Neural cell (in vitro differentiated cells): ENCODE data around the gene STMN3.
"Not testable (repeated sequence)": the region's sequence is repeated elsewhere in the genome, so short reads cannot be mapped to it uniquely, and the experiment has no call there.

ENCODE experiments used
- CTCF ChIP-seq: fragments of 450-650 bp; IDR thresholded peaks from 2 replicates; pipeline ENCODE4 v1.5.1; 2014; ENCODE audit warnings: antibody characterized with exemption, mild to moderate bottlenecking, moderate library complexity; ENCODE audit not compliant: poor library complexity, severe bottlenecking
- EP300 ChIP-seq: fragments of 450-650 bp; conservative IDR thresholded peaks from 2 replicates; pipeline ENCODE4 v1.6.1; 2014; ENCODE audit warnings: antibody characterized with exemption, mild to moderate bottlenecking, moderate library complexity; ENCODE audit not compliant: poor library complexity, severe bottlenecking
- EZH2 ChIP-seq: fragments of 200-600, 300-800 bp; shearing (Covaris generic), sonication (generic); IDR thresholded peaks from 2 replicates; pipeline ENCODE4 v1.6.1; 2014; ENCODE audit warnings: antibody characterized with exemption, low read length, borderline replicate concordance, mild to moderate bottlenecking; ENCODE audit not compliant: insufficient read depth, poor library complexity, severe bottlenecking
- POLR2AphosphoS5 ChIP-seq: IDR thresholded peaks from 2 replicates; pipeline ENCODE4 v1.6.1; 2012
- RAD21 ChIP-seq: fragments of 450-650 bp; conservative IDR thresholded peaks from 2 replicates; pipeline ENCODE4 v1.6.1; 2014; ENCODE audit warnings: antibody characterized with exemption, mild to moderate bottlenecking, moderate library complexity
- SMC3 ChIP-seq: fragments of 450-650 bp; conservative IDR thresholded peaks from 2 replicates; pipeline ENCODE4 v1.6.1; 2014; ENCODE audit warnings: antibody characterized with exemption, mild to moderate bottlenecking, moderate library complexity; ENCODE audit not compliant: poor library complexity
- TAF1 ChIP-seq: IDR thresholded peaks from 2 replicates; pipeline ENCODE4 v1.6.1; 2012; ENCODE audit warnings: low read depth
- TF ChIP-seq, protein P1 (sequence below): IDR thresholded peaks from 2 replicates; pipeline ENCODE4 v1.6.1; 2012; ENCODE audit warnings: borderline replicate concordance

DNA sequence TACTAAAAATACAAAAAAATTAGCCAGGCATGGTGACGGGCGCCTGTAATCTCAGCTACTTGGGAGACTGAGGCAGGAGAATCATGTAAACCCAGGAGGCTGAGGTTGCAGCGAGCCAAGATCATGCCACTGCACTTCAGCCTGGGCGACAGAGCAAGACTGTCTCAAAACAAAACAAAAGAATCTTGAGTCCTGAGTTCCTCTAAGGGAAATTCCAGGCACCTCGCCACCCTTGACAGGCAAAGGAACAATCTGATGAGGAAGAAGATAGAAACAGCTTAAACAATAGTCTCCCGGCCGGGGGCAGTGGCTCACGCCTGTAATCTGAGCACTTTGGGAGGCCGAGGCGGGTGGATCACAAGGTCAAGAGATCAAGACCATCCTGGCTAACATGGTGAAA is 21.8 kb downstream of the STMN3 start:
- TF ChIP-seq CTCF, EP300, EZH2, POLR2AphosphoS5, SMC3, RAD21, TAF1: not testable (repeated sequence)
- TF ChIP-seq, protein P1, sequence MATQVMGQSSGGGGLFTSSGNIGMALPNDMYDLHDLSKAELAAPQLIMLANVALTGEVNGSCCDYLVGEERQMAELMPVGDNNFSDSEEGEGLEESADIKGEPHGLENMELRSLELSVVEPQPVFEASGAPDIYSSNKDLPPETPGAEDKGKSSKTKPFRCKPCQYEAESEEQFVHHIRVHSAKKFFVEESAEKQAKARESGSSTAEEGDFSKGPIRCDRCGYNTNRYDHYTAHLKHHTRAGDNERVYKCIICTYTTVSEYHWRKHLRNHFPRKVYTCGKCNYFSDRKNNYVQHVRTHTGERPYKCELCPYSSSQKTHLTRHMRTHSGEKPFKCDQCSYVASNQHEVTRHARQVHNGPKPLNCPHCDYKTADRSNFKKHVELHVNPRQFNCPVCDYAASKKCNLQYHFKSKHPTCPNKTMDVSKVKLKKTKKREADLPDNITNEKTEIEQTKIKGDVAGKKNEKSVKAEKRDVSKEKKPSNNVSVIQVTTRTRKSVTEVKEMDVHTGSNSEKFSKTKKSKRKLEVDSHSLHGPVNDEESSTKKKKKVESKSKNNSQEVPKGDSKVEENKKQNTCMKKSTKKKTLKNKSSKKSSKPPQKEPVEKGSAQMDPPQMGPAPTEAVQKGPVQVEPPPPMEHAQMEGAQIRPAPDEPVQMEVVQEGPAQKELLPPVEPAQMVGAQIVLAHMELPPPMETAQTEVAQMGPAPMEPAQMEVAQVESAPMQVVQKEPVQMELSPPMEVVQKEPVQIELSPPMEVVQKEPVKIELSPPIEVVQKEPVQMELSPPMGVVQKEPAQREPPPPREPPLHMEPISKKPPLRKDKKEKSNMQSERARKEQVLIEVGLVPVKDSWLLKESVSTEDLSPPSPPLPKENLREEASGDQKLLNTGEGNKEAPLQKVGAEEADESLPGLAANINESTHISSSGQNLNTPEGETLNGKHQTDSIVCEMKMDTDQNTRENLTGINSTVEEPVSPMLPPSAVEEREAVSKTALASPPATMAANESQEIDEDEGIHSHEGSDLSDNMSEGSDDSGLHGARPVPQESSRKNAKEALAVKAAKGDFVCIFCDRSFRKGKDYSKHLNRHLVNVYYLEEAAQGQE = not testable (repeated sequence)
